Uterus (tissue), 2 donors: Measurements from ENCODE around the gene S100P.

ENCODE experiments used
- CTCF ChIP-seq, 4 experiments: fragments of 200-600 bp in 2 of 4; fragments of 450-650 bp in 2 of 4; sonication (generic) in 2 of 4; IDR thresholded peaks; one replicate each; pipeline ENCODE4 v1.5.1; 2016 to 2019; ENCODE audit warnings: antibody characterized with exemption in 4 of 4, mild to moderate bottlenecking in 2 of 4, moderate library complexity in 1 of 4
- POLR2A ChIP-seq, 2 donors: fragments of 450-650 bp; IDR thresholded peaks; one replicate each; pipeline ENCODE4 v1.6.1; 2016; ENCODE audit warnings: antibody characterized with exemption in 2 of 2, mild to moderate bottlenecking in 1 of 2, moderate library complexity in 1 of 2

- no peak for TF ChIP-seq CTCF (IDR thresholded peaks at IDR 0.05)
- no peak for TF ChIP-seq POLR2A (IDR thresholded peaks at IDR 0.05)
These were observed 48.8 kb downstream of the S100P start for GRCh38 chr4:6742507-6742906.
